HEK293 (cell line): ENCODE measurements around the gene DIPK1C.

Experiments
- CTCF ChIA-PET: fragments of 350-600 bp; formaldehyde crosslinking; extraction: SDS; loops from one replicate; lab custom pipeline; 2021; ENCODE audit warnings: antibody characterized with exemption; lab: Yijun Ruan, JAX
- POLR2A ChIA-PET: fragments of 300-600 bp; formaldehyde crosslinking; extraction: SDS; loops from one replicate; lab custom pipeline; 2020; ENCODE audit warnings: antibody characterized with exemption, inconsistent platforms; lab: Yijun Ruan, JAX
- H3K27ac ChIP-seq: fragments of 200-500 bp; sonication (Bioruptor generic); 2 replicates; pipeline ENCODE4 v1.5.1; 2014; ENCODE audit warnings: low read depth, low read length, control low read depth, inconsistent platforms; ENCODE audit errors: extremely low read depth
- H3K36me3 ChIP-seq, 2 experiments: fragments of 200-500 bp in 1 of 2; sonication (Bioruptor generic) in 1 of 2; 1 replicate in 1 of 2; 2 replicates in 1 of 2; pipeline ENCODE4 v1.5.1; 2014 to 2017; ENCODE audit warnings: inconsistent platforms in 2 of 2, low read length in 2 of 2; ENCODE audit not compliant: control insufficient read depth in 2 of 2, insufficient read depth in 1 of 2
- H3K4me1 ChIP-seq: fragments of 200-500 bp; sonication (Bioruptor generic); 2 replicates; pipeline ENCODE4 v1.5.1; 2014; ENCODE audit warnings: mild to moderate bottlenecking, low read length, inconsistent platforms; ENCODE audit not compliant: control insufficient read depth, insufficient read depth
- H3K4me3 ChIP-seq: 2 replicates; pipeline ENCODE4 v1.5.1; 2011; ENCODE audit warnings: low read depth, mild to moderate bottlenecking, control low read depth, low read length, moderate library complexity
- H3K9me3 ChIP-seq: fragments of 200-500 bp; sonication (Bioruptor generic); 2 replicates; pipeline ENCODE4 v1.5.1; 2014; ENCODE audit warnings: low read depth, low read length, inconsistent platforms; ENCODE audit not compliant: control insufficient read depth, insufficient read depth
- AEBP2 ChIP-seq: fragments of 450-650 bp; formaldehyde crosslinking; IDR thresholded peaks from 2 replicates; pipeline ENCODE4 v1.5.1; 2016; ENCODE audit warnings: missing biosample characterization, missing genetic modification characterization, borderline replicate concordance
- ATF2 ChIP-seq: fragments of 450-650 bp; formaldehyde crosslinking; IDR thresholded peaks from 2 replicates; pipeline ENCODE4 v1.5.1; 2016; ENCODE audit warnings: missing biosample characterization, missing genetic modification characterization, low read depth
- GFI1B ChIP-seq: fragments of 450-650 bp; formaldehyde crosslinking; IDR thresholded peaks from 2 replicates; pipeline ENCODE4 v1.5.1; 2016; ENCODE audit warnings: missing biosample characterization, missing genetic modification characterization
- ZBTB11 ChIP-seq: fragments of 450-650 bp; formaldehyde crosslinking; conservative IDR thresholded peaks from 2 replicates; pipeline ENCODE4 v1.5.1; 2016; ENCODE audit warnings: low read depth, missing biosample characterization, missing genetic modification characterization
- ZNF19 ChIP-seq: fragments of 450-650 bp; formaldehyde crosslinking; IDR thresholded peaks from 2 replicates; pipeline ENCODE4; 2016; ENCODE audit warnings: missing biosample characterization, missing genetic modification characterization, low read depth
- ZNF311 ChIP-seq: fragments of 450-650 bp; formaldehyde crosslinking; IDR thresholded peaks from 2 replicates; pipeline ENCODE4 v1.5.1; 2017; ENCODE audit warnings: missing biosample characterization, missing genetic modification characterization, borderline replicate concordance
- ZNF37A ChIP-seq: fragments of 450-650 bp; IDR thresholded peaks from 2 replicates; pipeline ENCODE4 v1.5.1; 2018; ENCODE audit warnings: missing biosample characterization, missing genetic modification characterization
- ZNF394 ChIP-seq: fragments of 450-650 bp; formaldehyde crosslinking; IDR thresholded peaks from 2 replicates; pipeline ENCODE4 v1.5.1; 2016; ENCODE audit warnings: missing biosample characterization, missing genetic modification characterization, mild to moderate bottlenecking, moderate library complexity, borderline replicate concordance
- ZNF623 ChIP-seq: fragments of 450-650 bp; formaldehyde crosslinking; IDR thresholded peaks from 2 replicates; pipeline ENCODE4 v1.5.1; 2016; ENCODE audit warnings: missing biosample characterization, missing genetic modification characterization
- ZNF660 ChIP-seq: fragments of 450-650 bp; IDR thresholded peaks from 2 replicates; pipeline ENCODE4 v1.5.1; 2018; ENCODE audit warnings: missing biosample characterization, mild to moderate bottlenecking, missing genetic modification characterization
- ZSCAN5A ChIP-seq: fragments of 450-650 bp; formaldehyde crosslinking; IDR thresholded peaks from 2 replicates; pipeline ENCODE4 v1.5.1; 2016; ENCODE audit warnings: missing biosample characterization, missing genetic modification characterization
- TF ChIP-seq, protein P1 (sequence below): fragments of 450-650 bp; formaldehyde crosslinking; IDR thresholded peaks from 2 replicates; pipeline ENCODE4 v1.5.1; 2016; ENCODE audit warnings: missing biosample characterization, missing genetic modification characterization
- TF ChIP-seq, protein P2 (sequence below): fragments of 450-650 bp; formaldehyde crosslinking; IDR thresholded peaks from 2 replicates; pipeline ENCODE4 v1.5.1; 2017; ENCODE audit warnings: missing biosample characterization, mild to moderate bottlenecking, missing genetic modification characterization, moderate library complexity
- TF ChIP-seq, protein P3 (sequence below): fragments of 450-650 bp; formaldehyde crosslinking; IDR thresholded peaks from 2 replicates; pipeline ENCODE4 v1.5.1; 2016; ENCODE audit warnings: missing biosample characterization, missing genetic modification characterization, borderline replicate concordance

The DIPK1C gene

GRCh38 chr18:74392323-74392722, 64.8 kb downstream of the DIPK1C start:
- Histone ChIP-seq H3K4me1 (no peaks in the 10 kb centered on the region), H3K36me3 (no peaks in the 10 kb centered on the region), H3K27ac (no peak overlapping the region)
- POLR2A ChIA-PET, result no interaction called here
- TF ChIP-seq ZNF311 (tag by site-specific recombination) (no peak), ZNF37A (tag by site-specific recombination) (no peak), ZNF394 (tag by site-specific recombination) (no peak), ZNF623 (no peak), GFI1B (tag by site-specific recombination) (no peak)
- TF ChIP-seq, protein P1, sequence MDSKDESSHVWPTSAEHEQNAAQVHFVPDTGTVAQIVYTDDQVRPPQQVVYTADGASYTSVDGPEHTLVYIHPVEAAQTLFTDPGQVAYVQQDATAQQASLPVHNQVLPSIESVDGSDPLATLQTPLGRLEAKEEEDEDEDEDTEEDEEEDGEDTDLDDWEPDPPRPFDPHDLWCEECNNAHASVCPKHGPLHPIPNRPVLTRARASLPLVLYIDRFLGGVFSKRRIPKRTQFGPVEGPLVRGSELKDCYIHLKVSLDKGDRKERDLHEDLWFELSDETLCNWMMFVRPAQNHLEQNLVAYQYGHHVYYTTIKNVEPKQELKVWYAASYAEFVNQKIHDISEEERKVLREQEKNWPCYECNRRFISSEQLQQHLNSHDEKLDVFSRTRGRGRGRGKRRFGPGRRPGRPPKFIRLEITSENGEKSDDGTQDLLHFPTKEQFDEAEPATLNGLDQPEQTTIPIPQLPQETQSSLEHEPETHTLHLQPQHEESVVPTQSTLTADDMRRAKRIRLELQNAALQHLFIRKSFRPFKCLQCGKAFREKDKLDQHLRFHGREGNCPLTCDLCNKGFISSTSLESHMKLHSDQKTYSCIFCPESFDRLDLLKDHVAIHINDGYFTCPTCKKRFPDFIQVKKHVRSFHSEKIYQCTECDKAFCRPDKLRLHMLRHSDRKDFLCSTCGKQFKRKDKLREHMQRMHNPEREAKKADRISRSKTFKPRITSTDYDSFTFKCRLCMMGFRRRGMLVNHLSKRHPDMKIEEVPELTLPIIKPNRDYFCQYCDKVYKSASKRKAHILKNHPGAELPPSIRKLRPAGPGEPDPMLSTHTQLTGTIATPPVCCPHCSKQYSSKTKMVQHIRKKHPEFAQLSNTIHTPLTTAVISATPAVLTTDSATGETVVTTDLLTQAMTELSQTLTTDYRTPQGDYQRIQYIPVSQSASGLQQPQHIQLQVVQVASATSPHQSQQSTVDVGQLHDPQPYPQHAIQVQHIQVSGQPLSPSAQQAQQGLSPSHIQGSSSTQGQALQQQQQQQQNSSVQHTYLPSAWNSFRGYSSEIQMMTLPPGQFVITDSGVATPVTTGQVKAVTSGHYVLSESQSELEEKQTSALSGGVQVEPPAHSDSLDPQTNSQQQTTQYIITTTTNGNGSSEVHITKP (tag by site-specific recombination), result no peak
- TF ChIP-seq, all 188 proteins: peak for 0
- H3K9me3 ChIP-seq, result no peaks in the 10 kb centered on the region
- H3K4me3 ChIP-seq, result no peak overlapping the region
- CTCF ChIA-PET, result no interaction called here

DNA sequence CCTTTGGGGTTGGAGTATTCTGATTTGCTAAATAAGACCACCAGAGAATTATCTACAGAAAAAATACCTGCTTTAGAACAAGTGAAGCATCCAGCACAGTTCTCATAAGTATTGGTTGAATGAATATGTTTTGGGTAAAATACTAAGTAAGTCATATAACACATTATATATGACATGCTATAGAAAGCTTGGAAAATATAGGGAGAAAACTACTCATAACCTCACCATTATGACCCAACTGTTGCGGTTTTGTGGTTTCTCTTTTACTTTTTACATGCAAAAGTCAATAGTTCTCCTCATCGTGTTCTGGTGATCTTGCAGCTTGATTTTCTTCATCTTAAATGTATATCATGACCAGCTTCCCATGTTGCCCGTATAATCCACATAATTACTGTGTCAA, 66.2 kb downstream of the DIPK1C start:
- Histone ChIP-seq H3K4me1 (no peaks in the 10 kb centered on the region), H3K27ac (no peak overlapping the region), H3K4me3 (no peak overlapping the region), H3K9me3 (no peaks in the 10 kb centered on the region), H3K36me3 (no peaks in the 10 kb centered on the region)
- ChIA-PET POLR2A (no interaction called here), CTCF (no interaction called here)
- TF ChIP-seq ZBTB11 (tag by site-specific recombination) (no peak), AEBP2 (tag by site-specific recombination) (no peak), ZNF311 (tag by site-specific recombination) (no peak), ZSCAN5A (no peak), ZNF660 (tag by site-specific recombination) (no peak), ZNF19 (tag by site-specific recombination) (no peak), ATF2 (no peak)
- TF ChIP-seq, protein P2, sequence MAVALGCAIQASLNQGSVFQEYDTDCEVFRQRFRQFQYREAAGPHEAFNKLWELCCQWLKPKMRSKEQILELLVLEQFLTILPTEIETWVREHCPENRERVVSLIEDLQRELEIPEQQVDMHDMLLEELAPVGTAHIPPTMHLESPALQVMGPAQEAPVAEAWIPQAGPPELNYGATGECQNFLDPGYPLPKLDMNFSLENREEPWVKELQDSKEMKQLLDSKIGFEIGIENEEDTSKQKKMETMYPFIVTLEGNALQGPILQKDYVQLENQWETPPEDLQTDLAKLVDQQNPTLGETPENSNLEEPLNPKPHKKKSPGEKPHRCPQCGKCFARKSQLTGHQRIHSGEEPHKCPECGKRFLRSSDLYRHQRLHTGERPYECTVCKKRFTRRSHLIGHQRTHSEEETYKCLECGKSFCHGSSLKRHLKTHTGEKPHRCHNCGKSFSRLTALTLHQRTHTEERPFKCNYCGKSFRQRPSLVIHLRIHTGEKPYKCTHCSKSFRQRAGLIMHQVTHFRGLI (tag by site-specific recombination), result no peak
- TF ChIP-seq, protein P3, sequence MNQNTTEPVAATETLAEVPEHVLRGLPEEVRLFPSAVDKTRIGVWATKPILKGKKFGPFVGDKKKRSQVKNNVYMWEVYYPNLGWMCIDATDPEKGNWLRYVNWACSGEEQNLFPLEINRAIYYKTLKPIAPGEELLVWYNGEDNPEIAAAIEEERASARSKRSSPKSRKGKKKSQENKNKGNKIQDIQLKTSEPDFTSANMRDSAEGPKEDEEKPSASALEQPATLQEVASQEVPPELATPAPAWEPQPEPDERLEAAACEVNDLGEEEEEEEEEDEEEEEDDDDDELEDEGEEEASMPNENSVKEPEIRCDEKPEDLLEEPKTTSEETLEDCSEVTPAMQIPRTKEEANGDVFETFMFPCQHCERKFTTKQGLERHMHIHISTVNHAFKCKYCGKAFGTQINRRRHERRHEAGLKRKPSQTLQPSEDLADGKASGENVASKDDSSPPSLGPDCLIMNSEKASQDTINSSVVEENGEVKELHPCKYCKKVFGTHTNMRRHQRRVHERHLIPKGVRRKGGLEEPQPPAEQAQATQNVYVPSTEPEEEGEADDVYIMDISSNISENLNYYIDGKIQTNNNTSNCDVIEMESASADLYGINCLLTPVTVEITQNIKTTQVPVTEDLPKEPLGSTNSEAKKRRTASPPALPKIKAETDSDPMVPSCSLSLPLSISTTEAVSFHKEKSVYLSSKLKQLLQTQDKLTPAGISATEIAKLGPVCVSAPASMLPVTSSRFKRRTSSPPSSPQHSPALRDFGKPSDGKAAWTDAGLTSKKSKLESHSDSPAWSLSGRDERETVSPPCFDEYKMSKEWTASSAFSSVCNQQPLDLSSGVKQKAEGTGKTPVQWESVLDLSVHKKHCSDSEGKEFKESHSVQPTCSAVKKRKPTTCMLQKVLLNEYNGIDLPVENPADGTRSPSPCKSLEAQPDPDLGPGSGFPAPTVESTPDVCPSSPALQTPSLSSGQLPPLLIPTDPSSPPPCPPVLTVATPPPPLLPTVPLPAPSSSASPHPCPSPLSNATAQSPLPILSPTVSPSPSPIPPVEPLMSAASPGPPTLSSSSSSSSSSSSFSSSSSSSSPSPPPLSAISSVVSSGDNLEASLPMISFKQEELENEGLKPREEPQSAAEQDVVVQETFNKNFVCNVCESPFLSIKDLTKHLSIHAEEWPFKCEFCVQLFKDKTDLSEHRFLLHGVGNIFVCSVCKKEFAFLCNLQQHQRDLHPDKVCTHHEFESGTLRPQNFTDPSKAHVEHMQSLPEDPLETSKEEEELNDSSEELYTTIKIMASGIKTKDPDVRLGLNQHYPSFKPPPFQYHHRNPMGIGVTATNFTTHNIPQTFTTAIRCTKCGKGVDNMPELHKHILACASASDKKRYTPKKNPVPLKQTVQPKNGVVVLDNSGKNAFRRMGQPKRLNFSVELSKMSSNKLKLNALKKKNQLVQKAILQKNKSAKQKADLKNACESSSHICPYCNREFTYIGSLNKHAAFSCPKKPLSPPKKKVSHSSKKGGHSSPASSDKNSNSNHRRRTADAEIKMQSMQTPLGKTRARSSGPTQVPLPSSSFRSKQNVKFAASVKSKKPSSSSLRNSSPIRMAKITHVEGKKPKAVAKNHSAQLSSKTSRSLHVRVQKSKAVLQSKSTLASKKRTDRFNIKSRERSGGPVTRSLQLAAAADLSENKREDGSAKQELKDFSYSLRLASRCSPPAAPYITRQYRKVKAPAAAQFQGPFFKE (tag by site-specific recombination), result no peak
